ENCODE measurements around the gene KCTD2.
"Not testable (repeated sequence)": the region's sequence is repeated elsewhere in the genome, so short reads cannot be mapped to it uniquely, and the experiment has no call there.

Gene KCTD2

GRCh38 chr17:75032720-75033280 is 14.2 kb upstream of the KCTD2 start:
- DNase-seq (ENCODE audit: low read depth): peak; percentile 15
- peak overlapping the region; percentile 73 for H3K4me3 ChIP-seq (ENCODE audit: control insufficient read depth, low read depth, low read length)
- TF ChIP-seq, protein P1, sequence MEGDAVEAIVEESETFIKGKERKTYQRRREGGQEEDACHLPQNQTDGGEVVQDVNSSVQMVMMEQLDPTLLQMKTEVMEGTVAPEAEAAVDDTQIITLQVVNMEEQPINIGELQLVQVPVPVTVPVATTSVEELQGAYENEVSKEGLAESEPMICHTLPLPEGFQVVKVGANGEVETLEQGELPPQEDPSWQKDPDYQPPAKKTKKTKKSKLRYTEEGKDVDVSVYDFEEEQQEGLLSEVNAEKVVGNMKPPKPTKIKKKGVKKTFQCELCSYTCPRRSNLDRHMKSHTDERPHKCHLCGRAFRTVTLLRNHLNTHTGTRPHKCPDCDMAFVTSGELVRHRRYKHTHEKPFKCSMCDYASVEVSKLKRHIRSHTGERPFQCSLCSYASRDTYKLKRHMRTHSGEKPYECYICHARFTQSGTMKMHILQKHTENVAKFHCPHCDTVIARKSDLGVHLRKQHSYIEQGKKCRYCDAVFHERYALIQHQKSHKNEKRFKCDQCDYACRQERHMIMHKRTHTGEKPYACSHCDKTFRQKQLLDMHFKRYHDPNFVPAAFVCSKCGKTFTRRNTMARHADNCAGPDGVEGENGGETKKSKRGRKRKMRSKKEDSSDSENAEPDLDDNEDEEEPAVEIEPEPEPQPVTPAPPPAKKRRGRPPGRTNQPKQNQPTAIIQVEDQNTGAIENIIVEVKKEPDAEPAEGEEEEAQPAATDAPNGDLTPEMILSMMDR (conservative IDR thresholded peaks at IDR 0.05; ENCODE audit: control insufficient read depth, insufficient read depth, low read depth, low read length): no peak

DNA sequence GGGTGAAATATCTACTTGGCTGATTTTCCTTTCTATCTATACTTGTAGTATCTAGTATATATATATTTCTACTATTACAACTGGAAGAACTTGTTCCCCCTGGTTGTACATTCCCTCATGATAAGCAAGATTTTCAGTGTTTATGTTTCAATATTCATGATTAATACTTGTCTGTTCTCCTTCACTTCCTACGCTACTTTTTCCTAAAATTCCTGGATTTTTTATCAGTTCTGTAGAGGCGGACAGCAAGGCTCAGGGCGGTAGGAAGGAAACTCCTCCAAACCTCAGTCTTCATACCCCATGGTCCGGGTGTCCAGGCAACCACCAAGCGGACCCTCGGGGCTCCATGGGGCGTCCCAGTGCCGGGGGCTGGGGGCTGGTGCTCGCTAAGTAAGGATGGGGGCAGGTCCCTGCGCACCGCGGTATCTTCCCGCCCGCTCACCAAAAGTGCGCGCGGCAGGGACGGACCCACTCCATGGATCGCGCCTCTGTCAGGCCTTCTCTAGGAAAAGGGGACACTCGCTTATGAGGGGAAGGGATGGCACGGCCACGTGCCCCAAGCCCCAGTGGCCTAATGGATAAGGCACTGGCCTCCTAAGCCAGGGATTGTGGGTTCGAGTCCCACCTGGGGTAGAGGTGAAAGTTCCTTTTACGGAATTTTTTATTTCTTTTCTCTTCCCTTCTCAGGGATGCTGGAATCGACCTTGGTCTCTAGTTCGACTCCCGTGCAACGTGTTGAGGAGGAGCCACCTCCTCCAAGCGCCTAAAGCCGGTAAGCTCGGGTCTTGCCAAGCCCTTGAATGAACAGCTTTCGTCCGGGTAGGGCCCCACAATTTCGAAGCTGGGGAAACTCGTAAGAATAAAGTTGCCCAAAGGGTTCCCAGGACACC is 13.4 kb upstream of the KCTD2 start:
- DNase-seq (ENCODE audit: low read depth): peak; percentile 93
- peak overlapping the region; percentile 92 for H3K4me3 ChIP-seq (ENCODE audit: control insufficient read depth, low read depth, low read length)
- TF ChIP-seq, protein P1 (conservative IDR thresholded peaks at IDR 0.05; ENCODE audit: control insufficient read depth, insufficient read depth, low read depth, low read length): peak; percentile 8

- DNase-seq (ENCODE audit: low read depth): peak; percentile 88
- TF ChIP-seq, protein P1 (conservative IDR thresholded peaks at IDR 0.05; ENCODE audit: control insufficient read depth, insufficient read depth, low read depth, low read length): no peak
- H3K4me3 ChIP-seq (ENCODE audit: control insufficient read depth, low read depth, low read length): peak overlapping the region; percentile 92
These were observed 12.7 kb upstream of the KCTD2 start for GRCh38 chr17:75034236-75034908.

- TF ChIP-seq, protein P1 (conservative IDR thresholded peaks at IDR 0.05; ENCODE audit: control insufficient read depth, insufficient read depth, low read depth, low read length): no peak
- DNase-seq (ENCODE audit: low read depth): peak; percentile 97
These were observed 10.3 kb upstream of the KCTD2 start for GRCh38 chr17:75036643-75037268.

GRCh38 chr17:75039238-75039637 is 7.8 kb upstream of the KCTD2 start:
- no peak for DNase-seq (ENCODE audit: low read depth)
- no peak overlapping the region for H3K4me3 ChIP-seq (ENCODE audit: control insufficient read depth, low read depth, low read length)
- TF ChIP-seq, protein P1 (conservative IDR thresholded peaks at IDR 0.05; ENCODE audit: control insufficient read depth, insufficient read depth, low read depth, low read length): no peak

More at GRCh38 chr17:75036643-75037268, 10.3 kb upstream of the KCTD2 start:
- H3K4me3 ChIP-seq (ENCODE audit: control insufficient read depth, low read depth, low read length): no peak overlapping the region

DNA sequence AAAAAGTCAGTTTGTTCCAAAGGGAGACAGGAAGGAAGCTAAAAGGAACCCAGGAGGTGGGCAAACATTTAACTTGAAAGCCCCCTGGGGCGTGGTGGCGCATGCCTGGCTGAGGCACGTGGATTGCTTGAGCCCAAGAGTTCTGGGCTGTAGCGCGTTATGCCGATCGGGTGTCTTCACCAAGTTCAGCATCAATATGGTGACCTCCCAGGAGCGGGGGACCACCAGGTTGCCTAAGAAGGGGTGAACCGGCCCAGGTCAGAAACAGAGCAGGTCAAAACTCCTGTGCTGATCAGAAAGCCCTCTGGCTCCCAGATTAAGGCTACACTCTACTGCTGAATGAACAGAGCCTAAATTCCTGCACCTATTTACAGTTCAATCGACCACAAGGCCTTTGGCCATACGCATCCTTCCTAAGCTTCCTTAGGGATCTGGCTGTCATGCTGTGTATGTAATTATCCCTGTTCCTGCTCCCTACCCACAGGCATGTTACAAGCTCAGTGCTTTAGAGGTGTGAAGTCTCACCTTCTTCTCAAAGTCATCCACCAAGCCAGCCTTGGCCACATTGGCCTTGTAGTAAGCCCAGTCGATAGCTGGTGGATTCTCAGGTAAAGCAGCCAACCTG is 5.3 kb upstream of the KCTD2 start:
- TF ChIP-seq, protein P1 (conservative IDR thresholded peaks at IDR 0.05; ENCODE audit: control insufficient read depth, insufficient read depth, low read depth, low read length): no peak
- H3K4me3 ChIP-seq (ENCODE audit: control insufficient read depth, low read depth, low read length): no peak overlapping the region
- DNase-seq (ENCODE audit: low read depth): no peak

GRCh38 chr17:75043789-75044188 is 3.2 kb upstream of the KCTD2 start:
- not testable (repeated sequence) for DNase-seq (ENCODE audit: low read depth); H3K4me3 ChIP-seq (ENCODE audit: control insufficient read depth, low read depth, low read length)
